C4-2B (cell line): ENCODE data around the gene ATP5ME.

Experiments used
- CTCF ChIP-seq: fragments of 450-650 bp; conservative IDR thresholded peaks from 2 replicates; pipeline ENCODE4 v1.5.1; 2017; ENCODE audit warnings: mild to moderate bottlenecking
- ZFX ChIP-seq: fragments of 450-650 bp; IDR thresholded peaks from 2 replicates; pipeline ENCODE4 v1.6.1; 2017

GRCh38 chr4:683247-683897 lies 9.3 kb upstream of the ATP5ME start:
- no peak for TF ChIP-seq CTCF
- no peak for TF ChIP-seq ZFX
